Endothelial cell of umbilical vein (primary cell): Measurements from ENCODE around the gene BRSK1. TPM values are rescaled to one million over a fixed set of nuclear protein-coding genes. Genes with fewer than 3 reads are reported as not detected.

ENCODE experiments used
- BruUV-seq: library from RNA; stranded (reverse); fragments of 400-500 nt; replicated peaks from 2 replicates; lab custom pipeline; 2021; lab: Mats Ljungman, UMichigan
- CTCF ChIA-PET: fragments of 300-600, 350-600 bp; sonication (Branson Sonifier 250); formaldehyde crosslinking; loops from one replicate; lab custom pipeline; 2021; ENCODE audit warnings: antibody characterized with exemption, inconsistent platforms; lab: Charles Lee
- POLR2A ChIA-PET: fragments of 300-600, 350-600 bp; sonication (Branson Sonifier 250); formaldehyde crosslinking; loops from one replicate; lab custom pipeline; 2021; ENCODE audit warnings: antibody characterized with exemption, inconsistent platforms; lab: Charles Lee
- DNase-seq: peaks from one replicate; pipeline ENCODE4 v3.0.0-alpha.2; 2011; ENCODE audit warnings: low read depth, low spot score
- FAIRE-seq: peaks from 2 replicates; lab custom pipeline; 2011; peaks lifted over from hg19 to GRCh38; lab: Jason Lieb, UNC
- H2AFZ ChIP-seq: 2 replicates; pipeline ENCODE4 v1.6.0; 2012; ENCODE audit warnings: low read depth, low read length, control low read depth, inconsistent platforms
- H3K27ac ChIP-seq: 2 replicates; pipeline ENCODE4 v1.5.1; 2011; ENCODE audit warnings: low read depth, mild to moderate bottlenecking, control low read depth, low read length, moderate library complexity; ENCODE audit not compliant: insufficient read depth
- H3K27me3 ChIP-seq, 2 experiments: 2 replicates each; pipeline versions ENCODE4 v1.6.0 to v1.6.1; 2011; ENCODE audit warnings: low read length in 2 of 2, mixed read lengths in 1 of 2; ENCODE audit not compliant: control insufficient read depth in 2 of 2, insufficient read depth in 2 of 2
- H3K36me3 ChIP-seq, 2 experiments: 2 replicates in 1 of 2; 3 replicates in 1 of 2; pipeline ENCODE4 v1.5.1; 2011; ENCODE audit warnings: low read length in 2 of 2, mild to moderate bottlenecking in 1 of 2, moderate library complexity in 1 of 2; ENCODE audit not compliant: control insufficient read depth in 2 of 2, insufficient read depth in 2 of 2; ENCODE audit errors: extremely low read depth in 1 of 2
- H3K4me1 ChIP-seq: 3 replicates; pipeline ENCODE4 v1.5.1; 2011; ENCODE audit warnings: mild to moderate bottlenecking, low read length; ENCODE audit not compliant: control insufficient read depth, insufficient read depth; ENCODE audit errors: extremely low read depth
- H3K4me2 ChIP-seq: 2 replicates; pipeline ENCODE4 v1.6.1; 2011; ENCODE audit warnings: low read length, control low read depth, mixed read lengths; ENCODE audit not compliant: insufficient read depth
- H3K4me3 ChIP-seq, 3 experiments: fragments of 200-600 bp in 1 of 3; sonication (generic), shearing (Covaris generic) in 1 of 3; replicated peaks in 1 of 3; 2 replicates each; pipeline ENCODE4 v1.5.1; 2011 to 2016; ENCODE audit warnings: control low read depth in 3 of 3, low read length in 3 of 3, mild to moderate bottlenecking in 2 of 3, inconsistent platforms in 1 of 3, low read depth in 1 of 3, moderate library complexity in 1 of 3; ENCODE audit not compliant: insufficient read depth in 1 of 3
- H3K79me2 ChIP-seq: 2 replicates; pipeline ENCODE4 v1.6.0; 2012; ENCODE audit warnings: low read length, inconsistent platforms; ENCODE audit not compliant: control insufficient read depth, insufficient read depth
- H3K9ac ChIP-seq: replicated peaks from 2 replicates; pipeline ENCODE3; 2011; ENCODE audit warnings: low read length, control low read depth; ENCODE audit not compliant: insufficient read depth; ENCODE audit errors: extremely low read depth
- H3K9me1 ChIP-seq: replicated peaks from 3 replicates; pipeline ENCODE4 v1.6.0; 2011; ENCODE audit warnings: mild to moderate bottlenecking, low read length; ENCODE audit not compliant: control insufficient read depth, insufficient read depth; ENCODE audit errors: extremely low read depth
- H3K9me3 ChIP-seq: replicated peaks from 2 replicates; pipeline ENCODE4 v1.5.1; 2012; ENCODE audit warnings: low read length, inconsistent platforms; ENCODE audit not compliant: control insufficient read depth, insufficient read depth
- H4K20me1 ChIP-seq: replicated peaks from 2 replicates; pipeline ENCODE3; 2011; ENCODE audit warnings: mild to moderate bottlenecking, low read length; ENCODE audit not compliant: control insufficient read depth, insufficient read depth; ENCODE audit errors: extremely low read depth
- MYC ChIP-seq: IDR thresholded peaks from one replicate; pipeline ENCODE4 v1.6.1; 2011; ENCODE audit warnings: mild to moderate bottlenecking, low read depth, low read length
- POLR2AphosphoS5 ChIP-seq: IDR thresholded peaks from 2 replicates; pipeline ENCODE4 v1.6.1; 2012; ENCODE audit warnings: low read depth, mild to moderate bottlenecking, control low read depth, low read length, moderate library complexity; ENCODE audit not compliant: insufficient read depth
- dilution Hi-C: fragments of 300-500 bp; cut with MboI; formaldehyde crosslinking; loops from one replicate; pipeline ENCODE4 v1.15.0; 2019; ENCODE audit warnings: low sequenced_read_pairs; ENCODE audit not compliant: extremely low pct_ligation_motif_present
- intact Hi-C: fragments of 100-400 bp; cut with micrococcal nuclease; formaldehyde crosslinking; loops from one replicate; pipeline ENCODE4 v1.10.0; 2022
- polyA plus RNA-seq, 4 experiments: library from polyadenylated mRNA; depleted of rRNA in 3 of 4; stranded (reverse) in 3 of 4; unstranded in 1 of 4; fragments of >200 nt; gene quantifications; 2 replicates each; pipeline versions ENCODE4 v1.2.1 to v1.2.3, GENCODE V29; 2011 to 2012; ENCODE audit warnings: missing spikeins in 1 of 4
- total RNA-seq: library from RNA; stranded (reverse); gene quantifications from 2 replicates; pipeline ENCODE4 v1.2.3, GENCODE V29; 2021

Gene BRSK1
- total and polyA plus RNA-seq, 2 donors (not counting 3 experiments of a cell fraction or from before 2014, with no cell fraction given), result 0.33 to 0.44 TPM

DNA sequence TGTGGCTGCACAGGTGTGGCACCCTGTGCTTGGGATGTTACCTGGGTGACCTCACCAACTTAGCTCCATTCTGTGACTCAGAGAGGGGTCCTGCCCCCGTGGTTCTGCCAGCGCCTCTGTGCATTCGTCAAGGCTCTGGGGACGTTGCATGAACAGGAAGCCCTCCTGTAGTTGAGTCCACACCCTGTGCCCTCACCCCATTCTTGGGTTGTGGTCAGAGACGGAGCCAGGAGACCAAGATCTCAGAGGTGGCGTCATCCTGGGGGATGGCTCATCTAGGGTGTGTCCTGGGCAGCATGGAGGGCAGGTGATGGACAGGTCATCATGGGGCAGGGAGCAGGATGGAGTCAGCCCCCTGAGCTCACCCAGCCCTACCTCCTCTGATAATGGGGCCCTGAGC, 68.2 kb downstream of the BRSK1 start:
- H2AFZ ChIP-seq, result no peak overlapping the region
- no peaks in the 10 kb centered on the region for H4K20me1 ChIP-seq
- DNase-seq (no peak), FAIRE-seq (no peak)
- no peaks in the 10 kb centered on the region for H3K79me2 ChIP-seq
- no peak overlapping the region for H3K27ac ChIP-seq
- H3K9me1 ChIP-seq, result no peaks in the 10 kb centered on the region
- no peaks in the 10 kb centered on the region for H3K9me3 ChIP-seq
- CTCF ChIA-PET, result no interaction called here
- H3K4me2 ChIP-seq, result no peak overlapping the region
- no peak overlapping the region for H3K9ac ChIP-seq
- no TSS peak for BruUV-seq
- dilution Hi-C loops (no loop called here), intact Hi-C loops (no loop called here)
- POLR2A ChIA-PET, result no interaction called here
- H3K27me3 ChIP-seq, result peaks cover 24 to 31% of the 10 kb centered on the region in 2 experiments
- H3K4me3 ChIP-seq, result no peak overlapping the region
- no peak for TF ChIP-seq POLR2AphosphoS5
- H3K36me3 ChIP-seq, result no peaks in the 10 kb centered on the region
- H3K4me1 ChIP-seq, result peaks cover 4% of the 10 kb centered on the region

GRCh38 chr19:55352549-55353145, 68.8 kb downstream of the BRSK1 start:
- Histone ChIP-seq H3K4me3 (no peak overlapping the region), H3K9ac (no peak overlapping the region), H3K27ac (no peak overlapping the region), H3K27me3 (peaks cover 26 to 31% of the 10 kb centered on the region in 2 experiments), H3K79me2 (no peaks in the 10 kb centered on the region), H2AFZ (no peak overlapping the region), H3K4me1 (peaks cover 4% of the 10 kb centered on the region), H3K9me1 (no peaks in the 10 kb centered on the region), H3K9me3 (no peaks in the 10 kb centered on the region), H4K20me1 (no peaks in the 10 kb centered on the region), H3K36me3 (no peaks in the 10 kb centered on the region), H3K4me2 (no peak overlapping the region)
- BruUV-seq, result no TSS peak
- DNase-seq, result no peak
- CTCF ChIA-PET, result interaction anchor here (0.8 to 1.0 kb wide), 2 partner anchors 13 to 66 kb away, joined by 3 read pairs; partner anchors contain the start of gene KMT5C
- no peak for TF ChIP-seq MYC
- POLR2A ChIA-PET, result no interaction called here
- dilution Hi-C loops, result no loop called here
- intact Hi-C loops, result loop anchor here (1.0 kb wide), 1 partner anchor 13 kb away; the partner anchor contains the start of gene KMT5C
- FAIRE-seq, result no peak
